ENCODE measurements around the gene ATP10B. TPM values are rescaled to one million over a fixed set of nuclear protein-coding genes. Genes with fewer than 3 reads are reported as not detected.

Gene ATP10B
- total and polyA plus RNA-seq, 10 of the 15 experiments (the other 5 are each of a cell fraction or from before 2014, with no cell fraction given): not detected

DNA sequence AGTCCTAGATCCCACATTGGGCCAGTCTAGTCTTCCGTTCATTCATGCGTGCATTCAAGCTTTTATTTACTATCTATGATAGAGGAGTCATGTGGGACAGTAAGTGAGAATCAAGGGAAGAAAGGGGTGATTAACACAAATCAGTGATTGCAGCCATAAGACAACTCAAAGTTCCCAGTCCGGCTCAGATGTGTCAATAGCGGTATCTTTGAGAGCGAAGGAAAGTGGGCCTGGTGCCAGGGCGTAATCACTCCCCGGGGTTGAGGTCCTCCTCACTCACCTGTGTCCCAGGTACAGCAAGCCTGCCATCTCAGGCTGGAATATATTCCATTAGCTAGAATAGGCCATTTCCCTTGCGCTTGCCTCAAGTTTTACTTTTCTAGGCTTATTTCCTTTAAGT, 196.3 kb downstream of the ATP10B start:
- Histone ChIP-seq H3K4me1 (ENCODE audit: control insufficient read depth, insufficient read depth, low read length) (peaks cover 3% of the 10 kb centered on the region; the same call in 1 of the 2 replicates), H3K9me3 (replicated peaks; ENCODE audit: control insufficient read depth, insufficient read depth, low read length) (no peaks in the 10 kb centered on the region), H2AFZ (ENCODE audit: control insufficient read depth, low read depth, low read length) (no peak overlapping the region), H3K27ac (ENCODE audit: control insufficient read depth, insufficient read depth) (no peak overlapping the region), H3K9ac (ENCODE audit: control insufficient read depth, insufficient read depth, low read length) (no peak overlapping the region), H3K27me3 (replicated peaks in 1 of 2; ENCODE audit: control insufficient read depth in 2 of 2, insufficient read depth in 2 of 2, low read length in 1 of 2) (no peaks in the 10 kb centered on the region), H3K4me2 (ENCODE audit: control insufficient read depth, insufficient read depth) (no peak overlapping the region), H3K79me2 (ENCODE audit: control insufficient read depth, insufficient read depth, low read length) (no peaks in the 10 kb centered on the region), H3K4me3 (no peak overlapping the region), H3K36me3 (ENCODE audit: control insufficient read depth in 2 of 2, insufficient read depth in 2 of 2, low read length in 1 of 2) (no peaks in the 10 kb centered on the region), H4K20me1 (ENCODE audit: control insufficient read depth, insufficient read depth) (no peaks in the 10 kb centered on the region)
- in situ Hi-C loops (cut with MboI): no loop called here
- no TSS peak for BruUV-seq (replicated peaks)
- FAIRE-seq: no peak
- intact Hi-C loops (cut with micrococcal nuclease; ENCODE audit: unreplicated experiment): no loop called here
- ChIA-PET CTCF (interaction anchor here (1.5 kb wide), 1 partner anchor 23 kb away, joined by 5 read pairs; no protein-coding TSS in a partner anchor), RAD21 (ENCODE audit: unreplicated experiment) (interaction anchor here (0.5 kb wide), 1 partner anchor 264 kb away, joined by 5 read pairs; no protein-coding TSS in a partner anchor), POLR2A (no interaction called here), SMC1A (ENCODE audit: uncharacterized antibody, unreplicated experiment) (interaction anchor here (1.5 kb wide), 1 partner anchor 48 kb away, joined by 3 read pairs; no protein-coding TSS in a partner anchor)
- DNase-seq (ENCODE audit: low read depth, low spot score): no peak
- no peak for ATAC-seq
- no peak for TF ChIP-seq KAT2A (conservative IDR thresholded peaks at IDR 0.05; ENCODE audit: control insufficient read depth, low read depth, low read length)
- no peak for TF ChIP-seq MTA2 (IDR thresholded peaks at IDR 0.05; ENCODE audit: low read depth)
- TF ChIP-seq, protein P1, sequence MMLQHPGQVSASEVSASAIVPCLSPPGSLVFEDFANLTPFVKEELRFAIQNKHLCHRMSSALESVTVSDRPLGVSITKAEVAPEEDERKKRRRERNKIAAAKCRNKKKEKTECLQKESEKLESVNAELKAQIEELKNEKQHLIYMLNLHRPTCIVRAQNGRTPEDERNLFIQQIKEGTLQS (IDR thresholded peaks at IDR 0.05; ENCODE audit: borderline replicate concordance, extremely low read depth, low read depth, low read length): no peak
- TF ChIP-seq CHD2 (IDR thresholded peaks at IDR 0.05; ENCODE audit: borderline replicate concordance, low read depth, low read length): no peak
- no peak for TF ChIP-seq STAT1 (conservative IDR thresholded peaks at IDR 0.05)
- no peak for TF ChIP-seq TAF1 (IDR thresholded peaks at IDR 0.05; ENCODE audit: borderline replicate concordance, low read depth, low read length)
- TF ChIP-seq BRCA1 (IDR thresholded peaks at IDR 0.05; ENCODE audit: low read depth, low read length): no peak
- TF ChIP-seq, protein P2, sequence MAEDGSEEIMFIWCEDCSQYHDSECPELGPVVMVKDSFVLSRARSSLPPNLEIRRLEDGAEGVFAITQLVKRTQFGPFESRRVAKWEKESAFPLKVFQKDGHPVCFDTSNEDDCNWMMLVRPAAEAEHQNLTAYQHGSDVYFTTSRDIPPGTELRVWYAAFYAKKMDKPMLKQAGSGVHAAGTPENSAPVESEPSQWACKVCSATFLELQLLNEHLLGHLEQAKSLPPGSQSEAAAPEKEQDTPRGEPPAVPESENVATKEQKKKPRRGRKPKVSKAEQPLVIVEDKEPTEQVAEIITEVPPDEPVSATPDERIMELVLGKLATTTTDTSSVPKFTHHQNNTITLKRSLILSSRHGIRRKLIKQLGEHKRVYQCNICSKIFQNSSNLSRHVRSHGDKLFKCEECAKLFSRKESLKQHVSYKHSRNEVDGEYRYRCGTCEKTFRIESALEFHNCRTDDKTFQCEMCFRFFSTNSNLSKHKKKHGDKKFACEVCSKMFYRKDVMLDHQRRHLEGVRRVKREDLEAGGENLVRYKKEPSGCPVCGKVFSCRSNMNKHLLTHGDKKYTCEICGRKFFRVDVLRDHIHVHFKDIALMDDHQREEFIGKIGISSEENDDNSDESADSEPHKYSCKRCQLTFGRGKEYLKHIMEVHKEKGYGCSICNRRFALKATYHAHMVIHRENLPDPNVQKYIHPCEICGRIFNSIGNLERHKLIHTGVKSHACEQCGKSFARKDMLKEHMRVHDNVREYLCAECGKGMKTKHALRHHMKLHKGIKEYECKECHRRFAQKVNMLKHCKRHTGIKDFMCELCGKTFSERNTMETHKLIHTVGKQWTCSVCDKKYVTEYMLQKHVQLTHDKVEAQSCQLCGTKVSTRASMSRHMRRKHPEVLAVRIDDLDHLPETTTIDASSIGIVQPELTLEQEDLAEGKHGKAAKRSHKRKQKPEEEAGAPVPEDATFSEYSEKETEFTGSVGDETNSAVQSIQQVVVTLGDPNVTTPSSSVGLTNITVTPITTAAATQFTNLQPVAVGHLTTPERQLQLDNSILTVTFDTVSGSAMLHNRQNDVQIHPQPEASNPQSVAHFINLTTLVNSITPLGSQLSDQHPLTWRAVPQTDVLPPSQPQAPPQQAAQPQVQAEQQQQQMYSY (CRISPR knock-in tag; IDR thresholded peaks at IDR 0.05): no peak
- TF ChIP-seq HDAC2 (IDR thresholded peaks at IDR 0.05): no peak
- no peak for TF ChIP-seq SMAD1 (IDR thresholded peaks at IDR 0.05; ENCODE audit: low read depth, partially characterized antibody)
- TF ChIP-seq IKZF1 (conservative IDR thresholded peaks at IDR 0.05): no peak
- TF ChIP-seq, protein P3, sequence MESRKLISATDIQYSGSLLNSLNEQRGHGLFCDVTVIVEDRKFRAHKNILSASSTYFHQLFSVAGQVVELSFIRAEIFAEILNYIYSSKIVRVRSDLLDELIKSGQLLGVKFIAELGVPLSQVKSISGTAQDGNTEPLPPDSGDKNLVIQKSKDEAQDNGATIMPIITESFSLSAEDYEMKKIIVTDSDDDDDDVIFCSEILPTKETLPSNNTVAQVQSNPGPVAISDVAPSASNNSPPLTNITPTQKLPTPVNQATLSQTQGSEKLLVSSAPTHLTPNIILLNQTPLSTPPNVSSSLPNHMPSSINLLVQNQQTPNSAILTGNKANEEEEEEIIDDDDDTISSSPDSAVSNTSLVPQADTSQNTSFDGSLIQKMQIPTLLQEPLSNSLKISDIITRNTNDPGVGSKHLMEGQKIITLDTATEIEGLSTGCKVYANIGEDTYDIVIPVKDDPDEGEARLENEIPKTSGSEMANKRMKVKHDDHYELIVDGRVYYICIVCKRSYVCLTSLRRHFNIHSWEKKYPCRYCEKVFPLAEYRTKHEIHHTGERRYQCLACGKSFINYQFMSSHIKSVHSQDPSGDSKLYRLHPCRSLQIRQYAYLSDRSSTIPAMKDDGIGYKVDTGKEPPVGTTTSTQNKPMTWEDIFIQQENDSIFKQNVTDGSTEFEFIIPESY (IDR thresholded peaks at IDR 0.05): no peak
- TF ChIP-seq NR2F1 (conservative IDR thresholded peaks at IDR 0.05): no peak
- no peak for TF ChIP-seq POLR2AphosphoS5 (IDR thresholded peaks at IDR 0.05; ENCODE audit: low read length)
- no peak for TF ChIP-seq ZBTB11 (CRISPR knock-in tag; IDR thresholded peaks at IDR 0.05)
- 88% methylated on average over 8 of the region's 8 CpGs for WGBS (ENCODE audit: insufficient coverage, insufficient replicate concordance, low lambda C conversion rate, missing lambda C conversion rate)

Measured in GM12878 (cell line).